ENCODE measurements around the gene KLK7.

Gene KLK7

GRCh38 chr19:50959731-50960500 lies 23.8 kb downstream of the KLK7 start:
- H4K20me1 ChIP-seq (ENCODE audit: insufficient read depth, low read length), result no peaks in the 10 kb centered on the region; the same call in 1 of the 2 replicates
- H3K36me3 ChIP-seq (ENCODE audit: insufficient read depth, low read length), result no peaks in the 10 kb centered on the region
- no peaks in the 10 kb centered on the region for H3K9me3 ChIP-seq (ENCODE audit: insufficient read depth, low read length, severe bottlenecking)
- no peak overlapping the region for H3K4me3 ChIP-seq (ENCODE audit: low read depth in 1 of 2, low read length in 2 of 2)
- H3K9ac ChIP-seq (ENCODE audit: low read depth, low read length), result no peak overlapping the region
- no peaks in the 10 kb centered on the region for H3K27me3 ChIP-seq (ENCODE audit: insufficient read depth, low read length, poor library complexity)
- DNase-seq (no peak), ATAC-seq (ENCODE audit: insufficient read depth, low read depth) (no peak)
- no peaks in the 10 kb centered on the region for H3K4me1 ChIP-seq (ENCODE audit: insufficient read depth, low read length)
- H3K27ac ChIP-seq (ENCODE audit: low read length), result no peak overlapping the region
- no peaks in the 10 kb centered on the region for H3K79me2 ChIP-seq (ENCODE audit: insufficient read depth, low read length)
- no peak for TF ChIP-seq CTCF (IDR thresholded peaks at IDR 0.05; ENCODE audit: borderline replicate concordance, extremely low read depth, low read length, poor library complexity, severe bottlenecking)
- TF ChIP-seq EZH2 (IDR thresholded peaks at IDR 0.05; ENCODE audit: borderline replicate concordance, low read depth, low read length, severe bottlenecking), result no peak
- H3K4me2 ChIP-seq (ENCODE audit: insufficient read depth, low read length), result no peak overlapping the region
- no peak overlapping the region for H2AFZ ChIP-seq (ENCODE audit: low read depth, low read length)

GRCh38 chr19:50957587-50957986 lies 26.1 kb downstream of the KLK7 start:
- Histone ChIP-seq H3K4me2 (ENCODE audit: insufficient read depth, low read length) (no peak overlapping the region), H3K4me3 (ENCODE audit: low read depth in 1 of 2, low read length in 2 of 2) (no peak overlapping the region), H3K27me3 (ENCODE audit: insufficient read depth, low read length, poor library complexity) (no peaks in the 10 kb centered on the region), H4K20me1 (ENCODE audit: insufficient read depth, low read length) (no peaks in the 10 kb centered on the region; the same call in 1 of the 2 replicates), H3K4me1 (ENCODE audit: insufficient read depth, low read length) (no peaks in the 10 kb centered on the region), H3K9me3 (ENCODE audit: insufficient read depth, low read length, severe bottlenecking) (no peaks in the 10 kb centered on the region), H3K36me3 (ENCODE audit: insufficient read depth, low read length) (no peaks in the 10 kb centered on the region), H3K27ac (ENCODE audit: low read length) (no peak overlapping the region), H3K79me2 (ENCODE audit: insufficient read depth, low read length) (no peaks in the 10 kb centered on the region), H3K9ac (ENCODE audit: low read depth, low read length) (no peak overlapping the region), H2AFZ (ENCODE audit: low read depth, low read length) (no peak overlapping the region)
- TF ChIP-seq EZH2 (IDR thresholded peaks at IDR 0.05; ENCODE audit: borderline replicate concordance, low read depth, low read length, severe bottlenecking) (no peak), CTCF (IDR thresholded peaks at IDR 0.05; ENCODE audit: borderline replicate concordance, extremely low read depth, low read length, poor library complexity, severe bottlenecking) (no peak)
- DNase-seq, result no peak
- ATAC-seq (ENCODE audit: insufficient read depth, low read depth), result no peak

- ATAC-seq (ENCODE audit: insufficient read depth, low read depth) (no peak), DNase-seq (no peak)
- H4K20me1 ChIP-seq (ENCODE audit: insufficient read depth, low read length), result no peaks in the 10 kb centered on the region; the same call in 1 of the 2 replicates
- no peak within 1 kb of the TSS for H3K4me2 ChIP-seq (ENCODE audit: insufficient read depth, low read length)
- H3K4me3 ChIP-seq (ENCODE audit: low read depth in 1 of 2, low read length in 2 of 2), result no peak within 1 kb of the TSS
- H3K27me3 ChIP-seq (ENCODE audit: insufficient read depth, low read length, poor library complexity), result no peaks in the 10 kb centered on the region
- H3K9ac ChIP-seq (ENCODE audit: low read depth, low read length), result no peak within 1 kb of the TSS
- H3K4me1 ChIP-seq (ENCODE audit: insufficient read depth, low read length), result no peaks in the 10 kb centered on the region
- H3K79me2 ChIP-seq (ENCODE audit: insufficient read depth, low read length), result no peaks in the 10 kb centered on the region
- no peaks in the 10 kb centered on the region for H3K36me3 ChIP-seq (ENCODE audit: insufficient read depth, low read length)
- no peaks in the 10 kb centered on the region for H3K9me3 ChIP-seq (ENCODE audit: insufficient read depth, low read length, severe bottlenecking)
- no peak for TF ChIP-seq EZH2 (IDR thresholded peaks at IDR 0.05; ENCODE audit: borderline replicate concordance, low read depth, low read length, severe bottlenecking)
- no peak for TF ChIP-seq CTCF (IDR thresholded peaks at IDR 0.05; ENCODE audit: borderline replicate concordance, extremely low read depth, low read length, poor library complexity, severe bottlenecking)
- no peak within 1 kb of the TSS for H2AFZ ChIP-seq (ENCODE audit: low read depth, low read length)
- no peak within 1 kb of the TSS for H3K27ac ChIP-seq (ENCODE audit: low read length)
Measured at GRCh38 chr19:50952910-50953309, 30.8 kb downstream of the KLK7 start, which contains the start of gene KLK5. Gene KLK5, minus strand, starts transcription at chr19:50953038. Its CDS starts 381 bp downstream, at chr19:50952657.

Measured in DND-41 (cell line).